GM19238 (cell line): Measurements from ENCODE around the gene OR7C1.
"Not testable (repeated sequence)": the region's sequence is repeated elsewhere in the genome, so short reads cannot be mapped to it uniquely, and the experiment has no call there.

Source experiments
- DNase-seq: peaks from one replicate; pipeline ENCODE4 v3.0.0; 2011; ENCODE audit warnings: low spot score; ENCODE audit not compliant: insufficient read length

OR7C1 gene

GRCh38 chr19:14835011-14835410, at the start of gene OR7C1, which contains the start of gene OR7A5:
Gene OR7C1, minus strand, starts transcription at chr19:14835185. Its CDS starts 35,049 bp downstream, at chr19:14800136.
Gene OR7A5, minus strand, starts transcription at chr19:14835185. Its CDS starts 6,944 bp downstream, at chr19:14828241.
- DNase-seq = no peak

DNA sequence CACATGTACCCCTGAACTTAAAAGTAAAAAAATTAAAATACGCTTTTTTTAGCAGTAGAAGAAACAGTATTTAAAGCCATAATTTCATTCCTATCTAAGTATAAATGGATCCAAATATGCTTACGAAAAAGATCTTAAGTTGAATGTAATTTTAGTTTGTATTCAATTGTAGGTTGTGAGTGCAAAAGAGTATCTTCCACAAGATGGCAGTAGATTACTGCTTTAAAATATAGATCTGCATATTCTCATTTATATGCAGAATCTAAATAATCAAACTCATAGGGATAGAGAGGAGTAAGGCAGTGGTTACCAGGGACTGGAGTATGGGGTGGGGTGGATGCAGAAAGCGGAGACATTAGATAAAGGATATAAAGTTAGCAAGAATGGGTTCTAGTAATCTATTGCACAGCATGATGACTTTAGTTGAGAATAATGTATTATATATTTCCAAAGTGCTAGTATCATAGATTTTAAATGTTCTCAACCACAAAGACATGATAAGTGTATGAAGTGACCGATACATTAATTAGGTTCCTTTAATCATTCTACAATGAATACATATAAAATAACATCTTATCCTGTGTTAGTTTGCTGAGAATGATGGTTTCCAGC, 36.7 kb upstream of the OR7C1 start:
- no peak for DNase-seq

- DNase-seq = no peak
Measured at GRCh38 chr19:14868497-14868896, 33.5 kb upstream of the OR7C1 start.

DNA sequence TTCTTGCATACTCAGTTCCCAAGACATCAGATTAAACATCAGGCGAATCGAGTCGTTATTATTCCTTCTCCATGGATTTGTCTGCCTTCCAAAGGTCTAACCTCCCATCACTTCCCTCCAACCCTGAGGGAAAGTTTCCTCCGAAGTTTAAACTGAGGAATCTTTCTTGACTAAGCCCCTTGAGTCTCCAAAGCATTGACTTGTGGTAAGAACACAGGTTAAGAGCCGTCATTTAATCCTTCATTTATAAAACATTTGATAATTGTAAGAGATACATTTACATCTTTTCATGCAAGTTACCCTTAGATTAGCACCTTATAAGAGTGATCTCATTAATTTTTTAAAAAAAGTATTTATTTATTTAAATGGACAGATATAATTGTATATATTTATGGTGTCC, 13.8 kb upstream of the OR7C1 start, which contains the start of gene OR7A10:
OR7A10 (minus strand) TSS at position 101 of the 400 bp plus-strand sequence. CDS start 7,045 bp downstream, outside the sequence.
- DNase-seq = no peak

DNA sequence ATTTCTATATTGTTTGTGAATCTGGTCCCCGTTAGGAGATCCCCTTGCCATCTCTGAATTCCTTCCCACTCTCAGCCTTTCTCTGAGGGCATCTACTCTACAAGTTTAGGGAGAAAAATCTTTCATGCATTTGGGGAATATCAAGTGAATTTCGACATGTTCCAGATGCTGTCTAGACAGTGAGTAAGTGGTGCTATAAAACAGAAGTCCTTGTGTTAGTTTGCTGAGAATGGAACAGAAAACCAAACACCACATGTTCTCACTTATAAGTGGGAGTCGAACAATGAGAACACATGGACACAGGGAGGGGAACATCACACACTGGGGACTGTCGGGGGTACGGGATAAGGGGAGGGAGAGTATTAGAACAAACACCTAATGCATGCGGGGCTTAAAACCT, 8.6 kb upstream of the OR7C1 start:
- no peak for DNase-seq

DNA sequence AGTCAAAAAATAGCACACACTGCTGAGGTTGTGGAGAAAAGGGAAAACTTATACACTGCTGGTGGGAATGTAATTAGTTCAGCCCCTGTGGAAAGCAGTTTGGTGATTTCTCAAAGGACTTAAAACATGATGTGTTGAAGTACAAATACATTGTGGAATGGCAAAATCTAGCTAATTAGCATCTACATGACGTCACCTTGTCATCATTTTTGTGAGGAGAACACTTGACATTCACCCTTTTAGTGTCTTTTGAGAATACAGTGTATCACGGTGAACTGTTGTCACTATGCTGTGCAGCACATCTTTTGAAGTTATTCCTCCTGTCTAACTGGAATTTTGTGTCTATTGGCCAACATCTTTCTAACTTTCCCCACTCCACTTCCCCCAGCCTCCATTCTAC, 8.2 kb upstream of the OR7C1 start:
- no peak for DNase-seq

DNA sequence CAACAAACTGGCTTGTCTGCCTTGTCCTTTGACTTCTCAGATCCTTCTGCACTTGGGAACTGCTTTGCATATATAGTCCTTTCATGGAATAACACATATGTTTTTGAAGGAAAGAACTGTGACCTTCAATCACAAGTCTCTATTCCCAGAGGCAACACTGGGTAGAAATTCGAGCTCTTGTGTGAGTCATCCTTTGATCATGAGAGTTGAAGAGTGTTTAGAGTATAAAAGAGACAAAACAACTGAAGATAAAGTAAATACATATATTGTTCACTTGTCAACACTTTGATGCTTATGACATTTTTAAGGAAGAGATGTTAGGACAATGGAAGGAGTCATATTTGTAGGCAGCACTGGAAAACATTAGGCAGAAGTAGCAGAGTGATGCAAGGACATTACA, 5.2 kb upstream of the OR7C1 start:
- no peak for DNase-seq

DNA sequence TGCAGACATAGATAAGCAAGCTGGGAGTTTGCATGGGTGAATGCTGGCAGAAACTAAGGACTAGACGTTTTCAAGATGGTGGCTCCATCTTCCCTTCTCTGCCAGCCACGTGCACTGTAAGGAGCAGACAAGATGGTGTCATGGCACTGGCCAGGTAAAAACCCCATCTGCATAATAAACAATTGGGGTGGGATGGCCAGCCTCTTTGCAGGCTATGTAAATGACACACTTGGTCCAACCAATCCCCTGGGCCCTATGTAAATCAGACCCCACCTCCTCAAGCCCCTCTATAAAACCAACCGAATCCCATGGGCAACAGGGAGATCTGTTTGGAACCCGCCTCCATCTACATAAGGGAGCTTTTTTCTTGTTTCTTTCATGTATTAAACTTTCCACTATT, 2.4 kb upstream of the OR7C1 start:
- DNase-seq = no peak

DNA sequence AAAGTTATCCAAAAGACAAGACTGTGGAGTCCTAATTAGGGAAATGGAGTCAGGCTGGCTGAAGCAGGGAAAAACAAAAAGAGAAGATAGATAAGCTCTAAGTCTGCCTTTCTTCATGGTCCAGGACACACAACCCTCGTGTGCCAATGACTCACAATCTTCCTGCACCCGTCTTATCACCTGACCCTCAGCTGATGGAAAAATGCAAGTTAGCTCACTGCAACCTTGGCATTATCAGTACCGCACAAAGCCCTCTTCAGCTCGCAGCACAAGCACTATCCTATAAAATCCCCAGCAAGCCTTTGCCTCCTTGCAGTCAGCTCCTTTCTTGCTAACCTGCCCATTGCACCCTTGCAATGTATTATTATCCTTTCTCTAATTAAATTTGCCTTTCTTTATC, 4.3 kb downstream of the OR7C1 start:
- DNase-seq = no peak

GRCh38 chr19:14826006-14826405, 9.0 kb downstream of the OR7C1 start:
- no peak for DNase-seq

DNA sequence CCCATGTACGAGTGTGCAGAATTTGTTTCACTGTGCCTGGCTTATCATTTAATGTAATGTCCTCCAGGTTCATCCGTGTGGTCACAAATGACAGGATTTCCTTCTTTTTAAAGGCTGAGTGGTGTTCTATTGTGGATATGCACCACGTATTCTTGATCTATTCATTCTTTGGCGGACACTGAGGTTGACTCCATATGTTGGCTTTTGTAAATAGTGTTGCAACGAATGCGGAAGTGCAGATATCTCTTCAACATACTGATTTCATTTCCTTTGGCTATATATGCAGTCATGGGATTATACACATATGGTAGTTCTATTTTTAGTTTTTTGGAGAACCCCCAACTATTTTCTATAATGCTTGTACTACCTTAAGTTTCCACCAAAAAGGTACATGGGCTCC, 13.0 kb downstream of the OR7C1 start:
- DNase-seq = no peak

DNA sequence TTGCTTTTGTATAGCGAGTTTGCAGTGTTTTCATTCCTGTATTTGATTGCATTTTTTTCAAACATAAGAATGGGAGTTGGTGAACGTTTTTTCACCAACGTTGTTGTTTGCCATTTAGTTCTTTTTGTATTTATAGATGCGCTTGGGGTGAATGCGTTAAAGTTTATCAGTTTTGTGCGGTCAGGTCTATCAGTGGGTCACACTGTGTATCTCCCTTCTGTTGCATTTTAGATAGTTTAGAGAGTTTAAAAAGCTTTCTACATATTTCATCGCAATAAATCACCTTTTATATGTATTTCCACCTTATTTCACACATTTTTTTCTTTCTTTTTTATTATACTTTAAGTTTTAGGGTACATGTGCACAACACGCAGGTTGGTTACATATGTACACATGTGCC, 16.4 kb downstream of the OR7C1 start:
- no peak for DNase-seq

DNA sequence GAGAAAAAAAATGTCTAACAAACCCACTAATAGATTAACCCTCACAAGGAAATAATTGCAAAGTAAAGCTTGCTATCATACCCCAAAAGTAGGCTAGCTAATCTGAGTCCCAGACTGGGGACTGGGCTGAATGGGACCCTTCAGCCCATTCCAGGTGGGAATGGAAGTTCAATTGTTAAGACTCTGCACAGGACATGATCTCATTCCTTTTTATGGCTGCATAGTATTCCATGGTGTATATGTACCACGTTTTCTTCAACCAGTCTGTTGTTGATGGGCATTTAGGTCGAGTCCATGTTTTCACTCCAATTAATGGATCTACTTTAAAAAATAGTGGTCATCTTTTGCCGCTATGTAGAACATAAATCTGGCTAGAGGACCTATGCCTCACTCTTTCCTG, 17.9 kb downstream of the OR7C1 start:
- DNase-seq = no peak

GRCh38 chr19:14814982-14815652, 19.9 kb downstream of the OR7C1 start:
- no peak for DNase-seq

DNA sequence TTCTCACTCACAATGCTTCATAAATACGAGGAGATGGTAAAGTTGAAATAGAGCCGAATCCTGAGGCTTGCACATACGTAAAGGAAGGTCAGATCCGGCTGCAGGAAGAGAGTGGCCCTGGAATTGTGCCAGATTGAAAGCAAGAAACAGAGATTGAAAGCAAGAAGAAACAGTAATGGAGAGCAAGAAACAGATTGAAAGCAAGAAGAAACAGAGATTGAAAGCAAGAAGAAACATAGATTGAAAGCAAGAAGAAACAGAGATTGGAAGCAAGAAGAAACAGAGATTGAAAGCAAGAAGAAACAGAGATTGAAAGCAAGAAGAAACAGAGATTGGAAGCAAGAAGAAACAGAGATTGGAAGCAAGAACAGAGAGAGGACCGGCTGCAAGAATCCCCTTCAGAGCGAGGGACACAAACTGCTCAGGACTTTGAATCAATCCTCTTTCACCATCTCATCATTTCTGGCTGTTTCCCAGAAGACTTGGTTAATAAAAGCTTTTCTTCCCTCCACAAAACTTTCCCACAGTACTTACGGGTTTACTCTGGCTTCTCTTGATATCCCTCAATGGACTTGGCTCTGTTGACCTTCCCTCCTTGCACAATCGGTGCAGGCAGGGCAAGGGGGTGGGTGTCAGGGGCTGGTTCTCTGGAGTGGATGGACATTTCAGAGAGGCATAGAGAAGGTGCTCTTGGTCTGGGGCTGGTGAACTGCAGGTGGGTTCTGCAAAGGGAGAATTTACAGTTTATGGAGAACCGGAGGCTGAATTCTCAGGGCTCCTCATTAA, 25.5 kb downstream of the OR7C1 start:
- DNase-seq = no peak

- DNase-seq = no peak
Measured at GRCh38 chr19:14804765-14805164, 30.2 kb downstream of the OR7C1 start.

DNA sequence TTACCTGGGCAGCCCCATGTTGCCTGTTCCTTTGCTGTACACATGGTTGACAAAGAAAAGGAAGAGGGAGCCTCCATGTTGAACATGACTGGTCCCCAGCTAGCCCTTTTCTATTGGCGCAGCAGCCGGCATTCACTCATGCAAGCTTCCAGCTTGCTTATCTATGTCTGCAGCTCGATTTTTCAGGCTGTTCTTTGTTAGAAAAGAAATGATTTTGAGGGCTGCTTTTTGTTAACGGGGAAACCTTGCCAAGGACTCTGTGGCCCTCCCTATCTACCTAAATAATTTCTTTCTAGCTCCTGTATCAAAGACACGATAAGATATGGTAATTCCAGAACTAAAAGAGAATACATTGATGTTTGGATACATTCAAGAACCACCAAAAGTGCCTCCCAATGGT, 36.2 kb downstream of the OR7C1 start:
- no peak for DNase-seq

DNA sequence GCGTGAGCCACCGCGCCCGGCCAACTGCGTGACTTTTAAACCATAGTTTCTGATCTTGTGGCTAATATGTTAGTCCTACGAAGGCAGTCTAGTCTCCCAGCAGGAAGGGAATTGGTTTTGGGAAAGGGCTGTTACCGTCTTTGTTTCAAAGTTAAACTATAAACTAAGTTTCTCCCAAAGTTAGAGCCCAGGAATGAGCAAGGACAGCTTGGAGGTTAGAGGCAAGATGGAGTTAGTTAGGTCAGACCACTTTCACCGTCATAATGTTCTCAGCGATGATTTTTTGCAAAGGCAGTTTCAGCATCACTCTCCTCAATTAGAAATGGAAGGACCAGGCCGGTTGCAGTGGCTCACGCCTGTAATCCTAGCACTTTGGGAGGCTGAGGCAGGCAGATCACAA, 39.0 kb downstream of the OR7C1 start:
- DNase-seq = no peak

- DNase-seq = no peak
Measured at GRCh38 chr19:14795078-14795721, 39.8 kb downstream of the OR7C1 start.

DNA sequence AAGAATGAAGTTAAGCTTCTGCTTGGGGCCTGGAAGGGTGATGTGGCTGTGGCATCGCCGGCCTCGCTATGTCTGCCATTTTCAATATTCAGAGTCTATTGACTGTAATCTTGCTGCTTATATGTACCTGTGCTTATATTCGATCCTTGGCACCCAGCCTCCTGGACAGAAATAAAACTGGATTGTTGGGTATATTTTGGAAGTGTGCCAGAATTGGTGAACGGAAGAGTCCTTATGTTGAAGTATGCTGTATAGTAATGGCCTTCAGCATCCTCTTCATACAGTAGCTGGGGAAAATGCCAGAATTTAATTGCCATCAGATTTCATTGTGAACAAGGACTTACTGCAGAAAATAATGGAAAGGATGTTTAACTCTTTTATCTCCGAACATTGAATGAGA, 42.7 kb downstream of the OR7C1 start:
- not testable (repeated sequence) for DNase-seq

DNA sequence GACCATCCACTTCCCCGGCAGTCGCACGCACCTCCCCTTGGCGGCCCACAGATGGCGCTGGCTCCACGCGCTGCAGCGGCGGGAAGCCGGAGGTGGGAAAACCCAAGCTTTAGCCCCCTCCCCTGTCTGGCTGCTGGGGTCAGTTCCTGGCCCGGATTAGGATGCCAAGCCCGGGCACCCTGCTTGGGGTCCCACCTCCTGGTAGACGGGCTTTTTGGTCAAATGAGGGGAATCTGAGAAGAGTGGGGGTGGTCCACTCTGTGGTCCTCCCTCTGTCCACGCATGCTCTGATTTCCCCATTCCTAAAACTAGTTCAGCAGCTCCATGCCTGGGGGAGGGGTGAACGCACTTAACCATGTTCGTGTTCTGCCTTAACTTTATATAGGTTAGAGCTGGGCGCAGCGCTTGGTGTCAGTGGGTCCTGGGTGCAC, 48.5 kb downstream of the OR7C1 start:
- no peak for DNase-seq
